Measurements from ENCODE around the gene C1QTNF9.
"Not testable (repeated sequence)": the region's sequence is repeated elsewhere in the genome, so short reads cannot be mapped to it uniquely, and the experiment has no call there.

Gene C1QTNF9

GRCh38 chr13:24362435-24362952, 53.1 kb downstream of the C1QTNF9 start:
- no peak for DNase-seq (ENCODE audit: low read depth in 2 of 2)

- no peak for DNase-seq (ENCODE audit: low read depth in 2 of 2)
Observed at GRCh38 chr13:24365191-24365590, 55.8 kb downstream of the C1QTNF9 start.

- not testable (repeated sequence) for DNase-seq (ENCODE audit: low read depth in 2 of 2)
Observed at GRCh38 chr13:24366315-24366714, 56.9 kb downstream of the C1QTNF9 start.

- not testable (repeated sequence) for DNase-seq (ENCODE audit: low read depth in 2 of 2)
Observed at GRCh38 chr13:24371273-24371672, 61.9 kb downstream of the C1QTNF9 start.
